ENCODE data around the gene OR56A3. TPM values are rescaled to one million over a fixed set of nuclear protein-coding genes. Genes with fewer than 3 reads are reported as not detected.

The OR56A3 gene
- total RNA-seq, 4 donors from 2014 or later: not detected

GRCh38 chr11:5929571-5930368 is 12.3 kb upstream of the OR56A3 start:
- Histone ChIP-seq H3K9me3 (no peaks in the 10 kb centered on the region), H3K36me3 (no peaks in the 10 kb centered on the region), H3K27me3 (no peaks in the 10 kb centered on the region), H3K27ac (no peak overlapping the region), H3K4me3 (no peak overlapping the region), H3K4me1 (no peaks in the 10 kb centered on the region)
- in situ Hi-C loops (cut with MboI; ENCODE audit: low sequenced_read_pairs in 4 of 4): no loop called here
- no peak for TF ChIP-seq CTCF (IDR thresholded peaks at IDR 0.05 in 4 of 5, conservative IDR thresholded peaks at IDR 0.05 in 1 of 5)
- TF ChIP-seq POLR2A (IDR thresholded peaks at IDR 0.05): no peak
- DNase-seq: no peak
- no peak for ATAC-seq
- intact Hi-C loops (cut with DNase I; ENCODE audit: low total_unique reads): no loop called here

- intact Hi-C loops (cut with DNase I; ENCODE audit: low total_unique reads): no loop called here
- Histone ChIP-seq H3K27ac (no peak overlapping the region), H3K4me1 (no peaks in the 10 kb centered on the region), H3K27me3 (no peaks in the 10 kb centered on the region), H3K36me3 (no peaks in the 10 kb centered on the region), H3K9me3 (no peaks in the 10 kb centered on the region), H3K4me3 (no peak overlapping the region)
- TF ChIP-seq POLR2A (IDR thresholded peaks at IDR 0.05): no peak
- no peak for TF ChIP-seq CTCF (IDR thresholded peaks at IDR 0.05 in 4 of 5, conservative IDR thresholded peaks at IDR 0.05 in 1 of 5)
- in situ Hi-C loops (cut with MboI; ENCODE audit: low sequenced_read_pairs in 4 of 4): no loop called here
- ATAC-seq (no peak), DNase-seq (no peak)
Measured at GRCh38 chr11:5930614-5931013, 11.4 kb upstream of the OR56A3 start.

GRCh38 chr11:5931061-5931460 is 11.0 kb upstream of the OR56A3 start:
- no peaks in the 10 kb centered on the region for H3K36me3 ChIP-seq
- TF ChIP-seq POLR2A (IDR thresholded peaks at IDR 0.05) (no peak), CTCF (IDR thresholded peaks at IDR 0.05 in 4 of 5, conservative IDR thresholded peaks at IDR 0.05 in 1 of 5) (no peak)
- in situ Hi-C loops (cut with MboI; ENCODE audit: low sequenced_read_pairs in 4 of 4): no loop called here
- no peak overlapping the region for H3K4me3 ChIP-seq
- no peaks in the 10 kb centered on the region for H3K4me1 ChIP-seq
- H3K27ac ChIP-seq: no peak overlapping the region
- intact Hi-C loops (cut with DNase I; ENCODE audit: low total_unique reads): no loop called here
- H3K9me3 ChIP-seq: no peaks in the 10 kb centered on the region
- ATAC-seq (no peak), DNase-seq (no peak)
- H3K27me3 ChIP-seq: no peaks in the 10 kb centered on the region

- H3K36me3 ChIP-seq: no peaks in the 10 kb centered on the region
- H3K4me3 ChIP-seq: no peak overlapping the region
- ATAC-seq: no peak
- no peaks in the 10 kb centered on the region for H3K27me3 ChIP-seq
- intact Hi-C loops (cut with DNase I; ENCODE audit: low total_unique reads) (no loop called here), in situ Hi-C loops (cut with MboI; ENCODE audit: low sequenced_read_pairs in 4 of 4) (no loop called here)
- no peak for DNase-seq
- H3K27ac ChIP-seq: no peak overlapping the region
- no peak for TF ChIP-seq CTCF (IDR thresholded peaks at IDR 0.05 in 4 of 5, conservative IDR thresholded peaks at IDR 0.05 in 1 of 5)
- no peak for TF ChIP-seq POLR2A (IDR thresholded peaks at IDR 0.05)
- H3K4me1 ChIP-seq: no peaks in the 10 kb centered on the region
- no peaks in the 10 kb centered on the region for H3K9me3 ChIP-seq
Measured at GRCh38 chr11:5932671-5933070, 9.4 kb upstream of the OR56A3 start.

GRCh38 chr11:5933116-5933515 is 8.9 kb upstream of the OR56A3 start:
- H3K27me3 ChIP-seq: no peaks in the 10 kb centered on the region
- H3K9me3 ChIP-seq: no peaks in the 10 kb centered on the region
- TF ChIP-seq POLR2A (IDR thresholded peaks at IDR 0.05): no peak
- TF ChIP-seq CTCF (IDR thresholded peaks at IDR 0.05 in 4 of 5, conservative IDR thresholded peaks at IDR 0.05 in 1 of 5): no peak
- no peak overlapping the region for H3K4me3 ChIP-seq
- DNase-seq (no peak), ATAC-seq (no peak)
- H3K36me3 ChIP-seq: no peaks in the 10 kb centered on the region
- H3K27ac ChIP-seq: no peak overlapping the region
- in situ Hi-C loops (cut with MboI; ENCODE audit: low sequenced_read_pairs in 4 of 4): no loop called here
- H3K4me1 ChIP-seq: no peaks in the 10 kb centered on the region
- intact Hi-C loops (cut with DNase I; ENCODE audit: low total_unique reads): no loop called here
